Transverse colon (tissue), 4 donors: ENCODE results near the gene ZDHHC5. TPM values are rescaled to one million over a fixed set of nuclear protein-coding genes. Genes with fewer than 3 reads are reported as not detected.
"Not testable (repeated sequence)": the region's sequence is repeated elsewhere in the genome, so short reads cannot be mapped to it uniquely, and the experiment has no call there.

Experiments used
- DNase-seq: peaks from one replicate; pipeline ENCODE4 v3.0.0-alpha.2; 2019
- H3K27ac ChIP-seq, 4 donors: fragments of 200-600 bp; sonication (generic); 2 replicates each; pipeline ENCODE4 v1.5.1; 2016 to 2018; ENCODE audit warnings: inconsistent platforms in 4 of 4
- H3K27me3 ChIP-seq: fragments of 200-600 bp; sonication (generic); 2 replicates; pipeline ENCODE4 v1.5.1; 2017; ENCODE audit warnings: inconsistent platforms
- H3K36me3 ChIP-seq, 4 donors: fragments of 200-600 bp; sonication (generic); 2 replicates each; pipeline ENCODE4 v1.5.1; 2017 to 2019; ENCODE audit warnings: inconsistent platforms in 4 of 4
- H3K4me1 ChIP-seq, 4 donors: fragments of 200-600 bp; sonication (generic); 2 replicates each; pipeline ENCODE4 v1.5.1; 2017 to 2020; ENCODE audit warnings: inconsistent platforms in 4 of 4
- H3K4me3 ChIP-seq, 4 donors: fragments of 200-600 bp; sonication (generic); 1 replicate in 1 of 4; 2 replicates in 3 of 4; pipeline versions ENCODE4 v1.5.1 to v1.6.1; 2017 to 2019; ENCODE audit warnings: inconsistent platforms in 4 of 4
- H3K9me3 ChIP-seq, 2 donors: fragments of 200-600 bp; sonication (generic); 2 replicates each; pipeline ENCODE4 v1.5.1; 2017 to 2019; ENCODE audit warnings: inconsistent platforms in 2 of 2
- EP300 ChIP-seq: sonication (generic); formaldehyde crosslinking; IDR thresholded peaks from one replicate; pipeline ENCODE4 v1.6.1; 2017; ENCODE audit warnings: antibody characterized with exemption, low read depth
- POLR2A ChIP-seq: fragments of 450-650 bp; IDR thresholded peaks from one replicate; pipeline ENCODE4 v1.6.1; 2016; ENCODE audit warnings: antibody characterized with exemption, mild to moderate bottlenecking, moderate library complexity
- POLR2AphosphoS5 ChIP-seq, 3 donors: sonication (generic); formaldehyde crosslinking; IDR thresholded peaks; one replicate each; pipeline ENCODE4 v1.6.1; 2016; ENCODE audit warnings: antibody characterized with exemption in 3 of 3
- WGBS, 2 donors: methylation state at CpG; one replicate each; pipeline ENCODE4 v1.1.5; 2018; ENCODE audit warnings: low coverage in 1 of 2; 5-methylcytosine and 5-hydroxymethylcytosine counted together
- in situ Hi-C, 4 donors: fragments of 200-750 bp; cut with MboI; loops; one replicate each; pipeline versions ENCODE4 v1.15.0 to v1.15.1; 2017; ENCODE audit warnings: low sequenced_read_pairs in 3 of 4, low pct_ligation_motif_present in 1 of 4, low pct_unique_long_range_greater_than_20kb in 1 of 4
- intact Hi-C: fragments of 100-400 bp; cut with DNase I; formaldehyde crosslinking; loops from one replicate; pipeline ENCODE4 v1.15.1; 2023; ENCODE audit warnings: low total_unique reads
- total RNA-seq, 4 donors: library from RNA; depleted of rRNA; stranded (reverse); fragments of >200 nt; gene quantifications; one replicate each; pipeline ENCODE4 v1.1.0, GENCODE V29; 2016
- TF ChIP-seq, protein P1 (sequence below), 5 experiments: fragments of 200-600 bp in 3 of 5; fragments of 450-650 bp in 2 of 5; sonication (generic) in 3 of 5; IDR thresholded peaks; 1 replicate in 2 of 5; 2 replicates in 3 of 5; pipeline ENCODE4 v1.5.1; 2016 to 2017; ENCODE audit warnings: antibody characterized with exemption in 5 of 5, inconsistent platforms in 3 of 5, mild to moderate bottlenecking in 2 of 5, moderate library complexity in 1 of 5

ZDHHC5 gene
- total RNA-seq, 4 donors from 2014 or later: 38.4 to 63.2 (median 57.6) TPM

DNA sequence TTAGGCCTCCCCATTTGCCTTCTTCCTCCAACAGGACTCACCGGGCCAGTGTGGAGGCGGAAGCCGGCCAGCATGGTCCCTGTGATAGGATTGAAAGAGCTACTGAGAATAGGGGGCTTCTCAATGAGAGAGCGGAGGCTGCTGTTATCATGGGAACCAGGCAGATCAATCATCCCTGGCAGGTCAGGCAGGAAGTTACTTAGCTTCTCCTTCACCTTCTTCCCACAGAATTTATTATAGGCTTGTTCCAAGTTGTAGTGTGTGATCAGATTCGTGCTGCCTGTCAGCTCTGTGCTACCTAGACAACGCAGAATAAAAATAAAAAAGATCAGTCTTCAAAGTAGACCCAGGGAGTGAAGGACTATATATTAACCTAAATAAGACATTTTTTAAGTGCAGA, 37.0 kb downstream of the ZDHHC5 start:
- TF ChIP-seq EP300 (no peak), POLR2A (no peak), POLR2AphosphoS5 (IDR thresholded peaks at IDR 0.05) (no peak)
- TF ChIP-seq, protein P1, sequence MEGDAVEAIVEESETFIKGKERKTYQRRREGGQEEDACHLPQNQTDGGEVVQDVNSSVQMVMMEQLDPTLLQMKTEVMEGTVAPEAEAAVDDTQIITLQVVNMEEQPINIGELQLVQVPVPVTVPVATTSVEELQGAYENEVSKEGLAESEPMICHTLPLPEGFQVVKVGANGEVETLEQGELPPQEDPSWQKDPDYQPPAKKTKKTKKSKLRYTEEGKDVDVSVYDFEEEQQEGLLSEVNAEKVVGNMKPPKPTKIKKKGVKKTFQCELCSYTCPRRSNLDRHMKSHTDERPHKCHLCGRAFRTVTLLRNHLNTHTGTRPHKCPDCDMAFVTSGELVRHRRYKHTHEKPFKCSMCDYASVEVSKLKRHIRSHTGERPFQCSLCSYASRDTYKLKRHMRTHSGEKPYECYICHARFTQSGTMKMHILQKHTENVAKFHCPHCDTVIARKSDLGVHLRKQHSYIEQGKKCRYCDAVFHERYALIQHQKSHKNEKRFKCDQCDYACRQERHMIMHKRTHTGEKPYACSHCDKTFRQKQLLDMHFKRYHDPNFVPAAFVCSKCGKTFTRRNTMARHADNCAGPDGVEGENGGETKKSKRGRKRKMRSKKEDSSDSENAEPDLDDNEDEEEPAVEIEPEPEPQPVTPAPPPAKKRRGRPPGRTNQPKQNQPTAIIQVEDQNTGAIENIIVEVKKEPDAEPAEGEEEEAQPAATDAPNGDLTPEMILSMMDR (IDR thresholded peaks at IDR 0.05): no peak
- peaks cover 0 to under 1% (median 0%) of the 10 kb centered on the region in 4 donors for H3K4me1 ChIP-seq
- H3K4me3 ChIP-seq: no peak overlapping the region
- 87 to 100% methylated on average over 2 to 6 of the region's 6 CpGs for WGBS, 2 donors
- intact Hi-C loops (no loop called here), in situ Hi-C loops (no loop called here)
- no peaks in the 10 kb centered on the region for H3K9me3 ChIP-seq
- no peak for DNase-seq
- H3K27ac ChIP-seq: no peak overlapping the region
- H3K27me3 ChIP-seq: no peaks in the 10 kb centered on the region
- H3K36me3 ChIP-seq: peaks cover 0 to 31% (median 14%) of the 10 kb centered on the region in 4 donors

DNA sequence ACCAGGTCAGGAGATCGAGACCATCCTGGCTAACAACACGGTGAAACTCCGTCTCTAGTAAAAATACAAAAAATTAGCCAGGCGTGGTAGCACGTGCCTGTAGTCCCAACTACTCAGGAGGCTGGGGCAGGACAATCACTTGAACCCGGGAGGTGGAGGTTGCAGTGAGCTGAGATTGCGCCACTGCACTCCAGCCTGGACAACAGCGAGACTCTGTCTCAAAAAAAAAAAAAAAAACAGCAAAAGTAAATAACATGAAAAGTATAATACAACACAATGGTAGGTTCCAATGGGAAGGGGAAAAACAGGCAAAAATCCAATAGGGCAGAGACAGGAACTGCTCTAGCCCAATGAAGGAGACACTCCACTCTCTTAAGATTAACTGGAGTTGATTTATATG, 37.5 kb downstream of the ZDHHC5 start:
- H3K9me3 ChIP-seq, H3K27ac ChIP-seq, in situ Hi-C loops, H3K4me1 ChIP-seq, DNase-seq, H3K27me3 ChIP-seq, H3K4me3 ChIP-seq, intact Hi-C loops: not testable (repeated sequence)
- WGBS, 2 donors: 94 to 100% methylated on average over 2 to 8 of the region's 8 CpGs
- peaks cover 0 to 30% (median 13%) of the 10 kb centered on the region in 4 donors for H3K36me3 ChIP-seq

DNA sequence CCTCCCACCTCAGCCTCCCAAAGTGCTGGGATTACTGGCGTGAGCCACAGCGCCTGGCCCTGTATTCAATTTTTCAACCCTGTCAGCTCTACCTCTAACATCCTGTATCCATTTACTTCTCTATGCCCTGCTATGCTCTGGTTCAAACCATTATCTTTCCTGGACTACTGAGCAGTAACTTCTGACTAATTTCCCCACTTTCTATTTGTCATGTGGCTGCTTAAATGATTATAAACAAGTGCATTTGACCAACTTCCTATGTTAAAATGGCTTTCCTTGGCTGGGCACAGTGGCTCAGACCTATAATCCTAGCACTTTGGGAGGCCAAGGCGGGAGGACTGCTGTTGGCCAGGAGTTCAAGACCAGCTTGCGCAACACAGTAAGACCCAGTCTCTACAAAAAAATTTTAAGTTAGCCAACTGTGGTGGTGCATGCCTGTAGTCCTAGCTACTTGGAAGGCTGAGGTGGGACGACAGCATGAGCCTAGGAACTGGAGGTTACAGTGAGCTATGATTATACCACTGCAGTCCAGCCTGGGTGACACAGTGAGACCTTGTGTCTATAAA, 42.0 kb downstream of the ZDHHC5 start:
- Histone ChIP-seq H3K9me3 (no peaks in the 10 kb centered on the region), H3K27ac (no peak overlapping the region), H3K27me3 (no peaks in the 10 kb centered on the region), H3K36me3 (peaks cover 0 to under 1% (median 0%) of the 10 kb centered on the region in 4 donors), H3K4me1 (peaks cover 22 to 36% (median 29%) of the 10 kb centered on the region in 4 donors), H3K4me3 (no peak overlapping the region)
- WGBS, 2 donors: 88 to 100% methylated on average over 2 to 5 of the region's 5 CpGs
- DNase-seq: no peak
- no peak for TF ChIP-seq EP300
- in situ Hi-C loops: no loop called here
- intact Hi-C loops: no loop called here

DNA sequence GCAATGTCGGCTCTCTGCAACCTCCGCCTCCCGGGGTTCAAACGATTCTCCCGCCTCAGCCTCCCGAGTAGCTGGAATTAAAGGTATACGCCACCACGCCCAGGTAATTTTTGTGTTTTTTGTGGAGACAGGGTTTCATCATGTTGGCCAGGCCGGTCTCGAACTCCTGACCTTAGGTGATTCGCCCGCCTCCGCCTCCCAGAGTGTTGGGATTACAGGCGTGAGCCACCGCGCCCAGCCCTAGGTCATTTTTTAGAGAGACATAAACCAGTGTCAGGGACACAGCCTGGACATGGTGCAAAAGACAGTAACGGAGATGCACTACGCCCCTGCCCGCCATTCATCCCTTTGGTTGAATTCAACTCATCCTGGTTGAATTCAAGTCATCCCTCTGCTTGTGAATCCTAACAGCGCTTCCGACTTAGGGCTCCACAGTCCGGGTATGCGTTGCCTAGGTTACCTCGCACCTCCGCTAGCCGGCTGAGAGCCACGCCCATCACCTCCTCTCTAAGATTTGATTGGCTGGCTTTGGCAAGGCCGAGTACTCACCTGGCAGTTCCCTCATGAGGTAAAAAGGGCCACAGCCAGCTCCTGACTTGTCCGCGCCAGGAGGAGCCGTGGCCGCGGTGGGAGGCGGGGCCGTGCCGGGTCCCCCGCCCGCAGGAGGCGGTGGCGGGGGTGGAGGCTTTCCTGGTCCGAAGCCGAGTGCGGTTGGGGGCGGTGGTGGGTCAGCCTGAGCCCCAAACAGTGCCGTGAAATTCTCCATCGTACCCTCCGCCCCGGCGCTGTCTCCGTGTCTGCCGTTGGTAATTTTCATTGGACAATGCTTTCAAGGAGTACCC, 43.7 kb downstream of the ZDHHC5 start, which contains the start of gene MED19:
Gene MED19, minus strand, starts transcription at position 802 of the 842 bp plus-strand sequence. Its CDS starts 36 bp downstream, at position 766.
- DNase-seq: peak; percentile 88
- in situ Hi-C loops (no loop called here), intact Hi-C loops (no loop called here)
- Histone ChIP-seq H3K4me3 (peak within 1 kb of the TSS; percentile 82 to 97 (median 90)), H3K9me3 (no peaks in the 10 kb centered on the region), H3K36me3 (no peaks in the 10 kb centered on the region), H3K27me3 (no peaks in the 10 kb centered on the region), H3K27ac (peak within 1 kb of the TSS; percentile 89 to 97 (median 94)), H3K4me1 (peaks cover 22 to 39% (median 29%) of the 10 kb centered on the region in 4 donors)
- WGBS, 2 donors: 8% methylated on average over 44 of the region's 51 CpGs; no CpG with 5 or more reads in 1 of the 2 donors
- TF ChIP-seq, protein P1 (IDR thresholded peaks at IDR 0.05): no peak
- TF ChIP-seq POLR2AphosphoS5 (IDR thresholded peaks at IDR 0.05) (peak in 2 of 3 donors; percentile 65 to 66), POLR2A (peak; percentile 72)
